HTR-8/SVneo (cell line): ENCODE results near the gene APOBR.
"Not testable (repeated sequence)": the region's sequence is repeated elsewhere in the genome, so short reads cannot be mapped to it uniquely, and the experiment has no call there.

ENCODE experiments used
- DNase-seq: peaks from one replicate; pipeline ENCODE4 v3.0.0; 2011; ENCODE audit warnings: low spot score, mixed read lengths; ENCODE audit not compliant: insufficient read length
- FAIRE-seq: peaks from 2 replicates; lab custom pipeline; 2011; peaks lifted over from hg19 to GRCh38; lab: Jason Lieb, UNC

The APOBR gene, protein sequence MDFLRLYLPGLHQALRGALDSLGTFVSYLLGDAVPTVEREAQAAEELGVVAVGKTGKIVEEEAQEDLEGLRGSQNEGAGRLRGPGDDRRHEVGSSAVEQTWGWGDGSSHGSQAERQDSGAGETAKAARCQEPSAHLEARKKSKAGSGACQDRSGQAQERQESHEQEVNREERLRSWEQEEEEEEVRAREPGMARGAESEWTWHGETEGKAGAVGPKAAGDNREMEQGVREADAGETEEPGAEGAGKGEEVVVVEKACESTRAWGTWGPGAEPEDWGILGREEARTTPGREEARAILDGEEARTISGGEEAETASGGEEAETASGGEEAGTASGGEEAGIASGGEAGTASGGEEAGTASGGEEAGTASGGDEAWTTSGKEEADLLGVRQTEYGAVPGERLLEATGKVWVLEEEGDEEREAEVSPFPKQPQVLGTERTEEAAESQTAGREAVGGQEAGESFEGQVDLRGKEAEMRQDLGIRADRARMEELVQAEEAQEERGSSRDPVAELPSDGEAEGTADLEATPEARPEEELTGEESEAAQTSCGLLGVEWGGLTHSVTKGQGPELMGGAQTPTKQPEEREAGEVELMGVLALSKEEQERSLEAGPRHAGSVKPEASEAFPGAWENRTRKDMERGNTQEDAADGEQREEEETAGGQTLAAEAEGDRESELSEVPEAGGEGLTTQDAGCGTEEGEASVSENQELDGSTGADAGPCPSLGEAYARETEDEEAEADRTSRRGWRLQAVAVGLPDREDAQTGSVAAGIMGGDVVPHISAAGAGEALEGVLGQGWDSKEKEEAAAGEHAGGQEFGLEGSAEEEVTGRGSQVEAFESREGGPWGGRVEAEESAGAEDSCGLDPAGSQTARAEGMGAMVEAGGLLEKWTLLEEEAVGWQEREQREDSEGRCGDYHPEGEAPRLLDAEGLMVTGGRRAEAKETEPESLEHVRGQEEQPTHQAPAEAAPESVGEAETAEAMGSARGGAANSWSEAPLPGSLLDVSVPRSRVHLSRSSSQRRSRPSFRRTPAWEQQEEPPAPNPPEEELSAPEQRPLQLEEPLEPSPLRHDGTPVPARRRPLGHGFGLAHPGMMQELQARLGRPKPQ

DNA sequence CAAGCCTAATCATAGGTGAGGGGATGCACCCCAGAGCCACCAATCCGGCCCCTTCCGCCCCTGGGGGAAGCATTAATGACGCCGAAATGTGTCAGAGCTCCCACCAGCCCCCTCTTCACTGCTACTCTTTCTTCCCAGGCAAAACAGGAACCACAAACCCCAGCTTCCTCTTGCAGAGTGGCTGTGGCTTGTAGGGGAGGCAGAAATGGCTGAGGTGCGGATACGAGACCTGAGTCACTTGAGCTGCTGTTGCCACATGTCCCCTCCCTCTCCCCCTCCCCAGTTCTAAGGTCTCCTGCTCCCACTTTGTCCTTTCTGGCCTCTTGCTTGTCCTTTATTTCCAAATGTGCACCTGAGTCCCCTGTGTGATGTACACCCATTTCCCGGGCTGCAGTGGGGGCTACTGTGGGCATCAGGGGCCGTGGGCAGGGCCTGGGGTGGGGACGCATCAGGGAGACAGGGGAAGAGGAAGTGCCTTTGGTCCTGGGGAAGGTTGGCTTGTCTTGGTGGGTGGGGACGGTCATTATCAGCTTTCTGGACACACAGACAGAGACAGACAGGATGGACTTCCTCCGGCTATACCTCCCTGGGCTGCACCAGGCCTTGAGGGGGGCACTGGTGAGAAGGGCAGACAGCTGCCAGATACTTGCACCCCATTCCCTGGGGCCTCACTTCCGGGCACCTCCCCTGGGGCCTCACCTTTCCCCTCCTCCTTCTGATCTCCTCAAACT is at the start of gene APOBR:
Gene APOBR (plus strand): TSS at position 523 of the 731 bp plus-strand sequence. CDS start 39 bp downstream, at position 562.
- DNase-seq (no peak), FAIRE-seq (no peak)

DNA sequence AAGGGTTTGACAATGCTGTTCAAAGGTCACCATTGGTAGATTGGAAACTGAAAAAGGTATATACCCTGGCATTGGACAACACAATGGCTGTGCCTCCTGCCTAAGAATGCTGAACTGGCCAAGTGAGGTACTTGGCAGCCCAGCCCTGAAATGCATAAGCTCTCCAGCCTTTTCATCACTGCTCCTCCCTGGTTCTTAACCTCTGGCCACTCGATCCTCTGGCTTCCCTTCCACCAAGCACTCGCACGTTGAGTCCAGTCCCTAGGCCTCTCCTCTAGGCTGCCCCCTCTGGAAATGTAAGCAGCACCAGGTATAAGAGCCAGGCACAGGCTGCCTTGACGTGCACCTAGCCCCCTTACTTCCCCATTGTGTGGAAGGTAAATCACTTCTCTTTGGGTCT is 48.1 kb upstream of the APOBR start:
- DNase-seq, FAIRE-seq: not testable (repeated sequence)

DNA sequence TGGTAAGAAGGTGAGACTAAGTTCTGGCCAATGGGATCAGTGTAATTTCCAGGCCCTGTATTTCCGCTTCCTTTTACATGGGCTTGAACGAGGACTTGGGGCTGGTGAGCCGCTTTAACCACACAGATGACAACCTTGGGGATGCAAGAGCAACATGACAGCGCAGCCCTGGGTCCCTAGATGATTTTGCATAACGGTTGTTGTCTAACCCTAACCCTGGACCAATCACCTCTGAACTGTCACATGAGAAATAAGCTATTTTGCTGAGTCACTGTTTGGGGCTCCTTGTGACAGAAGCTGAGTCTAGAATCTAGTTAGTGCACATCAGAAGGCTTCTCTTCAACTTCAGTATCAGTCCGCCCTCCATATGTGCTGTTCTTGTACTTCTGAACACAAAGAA is 47.4 kb upstream of the APOBR start:
- DNase-seq, FAIRE-seq: not testable (repeated sequence)

DNA sequence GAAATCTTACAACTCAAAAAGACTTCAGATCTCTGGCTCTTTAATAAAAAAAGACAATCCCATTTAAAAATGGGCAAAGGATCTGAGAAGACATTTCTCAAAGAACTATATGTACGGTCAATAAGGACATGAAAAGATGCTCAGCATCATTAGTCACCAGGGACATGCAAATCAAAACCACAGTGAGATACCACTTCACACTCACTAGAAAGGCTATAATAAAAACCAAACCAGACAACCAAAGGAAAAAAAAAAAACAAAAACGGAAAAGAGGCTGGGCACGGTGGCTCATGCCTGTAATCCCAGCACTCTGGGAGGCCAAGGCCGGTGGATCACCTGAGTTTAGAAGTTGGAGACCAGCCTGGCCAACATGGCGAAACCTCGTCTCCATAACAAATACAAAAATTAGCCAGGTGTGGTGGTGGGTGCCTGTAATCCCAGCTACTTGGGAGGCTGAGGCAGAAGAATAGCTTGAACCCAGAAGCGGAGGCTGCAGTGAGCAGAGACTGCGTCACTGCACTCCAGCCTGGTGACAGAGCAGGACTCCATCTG is 20.7 kb upstream of the APOBR start:
- no peak for FAIRE-seq
- no peak for DNase-seq

DNA sequence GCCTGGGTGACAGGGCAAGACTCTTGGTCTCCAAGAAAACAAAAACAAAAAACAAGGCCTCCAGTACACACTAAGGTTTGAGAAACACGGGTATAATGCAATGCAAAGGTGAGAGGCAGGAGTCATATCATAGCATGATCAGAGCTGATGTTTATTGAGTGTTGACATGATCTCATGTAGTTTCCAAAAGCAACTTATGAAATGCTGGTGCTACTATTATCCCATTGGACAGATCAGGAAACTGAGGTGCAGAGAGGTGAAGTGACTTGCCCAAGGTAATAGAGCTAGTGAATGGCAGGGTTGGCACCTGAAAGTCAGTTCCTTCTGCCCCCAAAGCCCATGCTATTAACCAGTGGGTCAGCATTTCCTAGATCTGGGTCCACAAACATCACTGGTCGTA is 19.2 kb upstream of the APOBR start:
- no peak for FAIRE-seq

DNA sequence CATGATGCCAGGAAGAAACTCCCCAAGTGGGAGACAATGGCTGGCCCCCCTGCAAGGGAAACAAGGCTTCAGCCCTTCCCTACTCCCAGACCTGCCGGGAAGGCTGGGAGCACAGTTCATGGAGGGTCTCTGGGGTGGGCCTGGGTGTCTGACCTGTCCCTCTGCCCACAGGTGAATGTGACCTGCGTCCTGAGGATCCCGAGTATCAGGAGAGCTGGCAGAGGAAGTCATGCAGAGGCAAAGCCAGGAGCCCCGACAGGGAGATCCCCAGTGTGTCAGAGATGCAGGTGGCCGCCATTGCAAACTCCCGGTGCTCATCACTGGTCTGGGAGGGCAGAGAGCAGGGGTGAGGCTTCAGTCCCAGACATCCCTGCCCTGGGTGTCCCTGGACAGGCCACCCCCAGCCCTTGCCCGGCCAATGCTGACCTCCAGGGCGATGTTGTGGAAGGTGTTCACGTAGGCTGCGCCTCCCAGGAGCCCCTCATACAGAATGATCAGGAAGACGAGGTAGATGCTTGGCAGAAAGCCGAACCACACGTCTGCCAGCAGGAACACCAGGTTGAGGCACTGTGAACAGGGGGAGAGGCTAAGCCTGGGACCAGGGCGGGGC is 17.0 kb upstream of the APOBR start:
- no peak for DNase-seq

More for the DNA sequence above, 19.2 kb upstream of the APOBR start:
- no peak for DNase-seq

DNA sequence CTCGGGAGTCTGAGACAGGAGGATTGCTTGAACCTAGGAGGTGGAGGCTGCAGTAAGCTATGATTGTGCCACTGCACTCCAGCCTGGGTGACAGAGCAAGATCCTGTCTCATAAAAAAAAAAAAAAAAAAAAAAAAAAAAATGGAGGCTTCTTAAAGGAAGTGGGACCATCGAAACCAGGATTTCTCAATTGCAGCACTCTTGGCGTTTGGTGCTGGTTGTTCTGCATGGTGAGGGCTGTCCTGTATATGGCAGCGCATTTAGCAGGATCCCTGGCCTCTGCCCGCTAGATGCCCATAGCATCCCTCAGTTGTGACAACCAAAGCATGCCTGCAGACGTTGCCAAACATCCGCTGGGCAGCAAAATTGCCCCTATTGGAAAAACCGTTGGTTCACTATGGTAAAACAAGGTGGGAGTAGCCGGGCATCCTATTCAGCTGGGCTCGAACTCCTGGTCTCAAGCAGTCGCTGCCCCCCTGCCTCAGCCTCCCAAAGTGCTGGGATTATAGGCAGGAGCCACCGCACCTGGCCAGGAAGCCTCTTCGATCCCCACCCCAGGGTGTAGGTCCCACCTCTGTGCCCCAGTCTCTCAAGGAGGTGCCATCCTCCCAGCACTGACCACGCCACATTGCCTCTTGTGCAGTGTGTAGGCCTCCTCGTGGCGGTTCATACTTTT is 15.8 kb upstream of the APOBR start:
- FAIRE-seq (no peak), DNase-seq (no peak)

More for the DNA sequence above, 17.0 kb upstream of the APOBR start:
- FAIRE-seq: no peak

DNA sequence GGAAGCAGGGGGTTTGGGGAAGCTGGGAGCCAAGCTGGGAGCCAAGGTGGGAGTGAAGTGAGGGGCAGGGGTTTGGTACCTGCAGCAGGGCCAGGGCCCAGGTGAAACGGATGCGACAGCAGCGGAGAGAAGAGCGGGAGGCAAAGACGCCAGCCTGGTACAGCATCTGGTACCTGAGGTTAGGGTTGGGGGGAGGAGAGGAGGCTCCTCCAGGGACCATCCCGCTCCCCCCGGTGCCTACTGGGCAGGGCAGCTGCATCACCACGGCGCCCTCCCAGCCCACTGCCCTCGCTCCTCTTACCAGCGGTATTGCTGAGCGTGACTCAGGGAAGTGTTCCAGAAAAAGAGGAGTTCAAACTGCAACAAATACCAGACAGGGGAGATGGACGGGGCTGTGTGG is 12.4 kb upstream of the APOBR start:
- DNase-seq (no peak), FAIRE-seq (no peak)

DNA sequence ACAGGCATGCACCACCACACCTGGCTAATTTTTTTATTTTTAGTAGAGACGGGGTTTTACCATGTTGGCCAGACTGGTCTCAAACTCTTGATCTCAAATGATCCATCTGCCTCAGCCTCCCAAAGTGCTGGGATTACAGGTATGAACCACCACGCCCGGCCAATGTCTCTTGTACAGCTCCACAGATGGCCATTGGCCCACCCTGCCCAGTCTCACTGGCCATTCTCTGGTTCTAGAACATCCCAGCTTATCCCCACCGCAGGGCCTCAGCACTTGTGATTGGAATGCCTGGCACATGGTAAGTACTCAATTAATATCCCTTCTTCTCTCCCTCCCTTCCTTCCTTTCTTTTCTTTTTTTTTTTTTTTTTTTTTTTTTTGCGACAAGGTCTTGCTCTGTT is 11.1 kb upstream of the APOBR start:
- not testable (repeated sequence) for FAIRE-seq

DNA sequence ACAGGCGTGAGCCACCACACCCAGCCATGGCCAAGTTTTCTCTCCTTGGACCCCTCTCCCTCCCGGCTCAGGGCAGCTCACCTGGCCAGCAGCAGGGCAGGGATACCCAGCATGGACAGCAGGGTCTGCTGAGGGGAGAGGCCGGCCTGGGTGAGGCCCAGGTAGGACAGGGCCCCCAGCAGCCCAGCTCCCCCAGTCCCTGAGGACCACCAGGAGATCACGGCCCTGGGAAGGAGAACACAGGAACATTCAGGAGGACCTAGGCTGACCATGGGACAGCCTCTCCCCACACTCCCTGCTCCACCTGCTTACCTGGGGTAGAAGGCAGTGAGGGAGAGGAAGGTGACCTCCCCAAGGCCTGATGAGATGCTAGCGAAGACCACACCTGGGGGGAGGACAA is 8.2 kb upstream of the APOBR start:
- FAIRE-seq: no peak
- no peak for DNase-seq

More for the DNA sequence above, 11.1 kb upstream of the APOBR start:
- not testable (repeated sequence) for DNase-seq

DNA sequence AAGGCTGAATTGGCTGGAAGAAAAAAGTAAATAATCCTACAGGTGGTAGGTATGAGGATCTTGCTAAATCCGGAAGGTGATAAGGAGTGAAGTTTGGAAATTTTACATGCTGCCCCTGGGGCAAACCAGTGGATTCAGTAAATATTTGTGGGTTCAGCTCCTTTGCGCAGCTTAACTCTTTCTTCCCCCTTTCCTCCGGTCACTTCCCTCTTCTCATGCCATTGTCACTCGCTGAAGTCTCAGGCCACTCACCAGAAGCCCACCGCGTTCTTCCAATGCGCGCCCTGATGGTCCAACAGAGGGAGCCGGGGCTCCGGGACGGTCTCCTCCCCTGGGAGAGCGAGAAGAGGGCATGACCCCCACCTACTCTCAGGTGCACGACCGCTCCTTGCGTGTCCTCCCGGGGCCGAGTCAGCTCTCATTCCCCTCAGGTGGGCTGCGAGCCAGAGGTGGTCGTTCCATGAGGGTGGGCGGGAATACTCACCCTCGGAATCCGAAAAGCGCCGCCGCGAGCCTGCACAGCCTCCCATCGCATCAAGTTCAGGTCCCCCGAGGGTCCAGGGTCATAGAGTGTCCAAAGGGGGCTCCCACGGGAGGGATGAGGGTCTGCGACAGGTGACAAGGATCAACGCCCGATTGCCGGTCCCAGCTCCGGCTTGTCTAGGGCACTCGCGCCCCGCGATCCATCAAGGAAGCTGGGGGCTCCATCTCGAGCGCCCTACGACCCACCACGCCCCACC is 3.0 kb upstream of the APOBR start:
- no peak for FAIRE-seq
- peak; percentile 27 for DNase-seq

DNA sequence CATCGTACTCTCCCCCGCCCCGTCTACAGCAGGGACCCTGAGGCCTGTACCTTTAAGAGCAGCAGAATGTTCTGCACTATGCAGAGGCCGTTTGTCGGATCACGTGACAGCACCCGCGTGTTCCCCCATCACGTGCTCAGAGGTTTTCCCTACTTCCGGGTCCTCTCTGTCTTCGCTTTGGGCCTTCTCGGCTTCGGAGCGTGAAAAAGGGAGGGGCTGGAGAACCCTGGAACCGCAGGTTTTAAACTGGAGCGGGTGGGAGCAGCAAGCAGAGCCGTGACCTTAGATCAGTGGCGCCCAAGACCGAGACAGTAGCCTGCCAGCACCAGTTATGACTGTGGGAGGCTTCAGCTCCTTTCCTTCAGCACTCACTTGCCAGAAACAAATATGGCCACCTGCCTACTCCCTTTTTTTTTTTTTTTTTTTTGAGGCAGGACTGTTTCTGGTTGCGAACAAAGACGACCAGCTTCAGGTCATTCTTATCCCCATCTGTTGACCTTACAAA is 2.4 kb upstream of the APOBR start, which contains the start of gene CLN3:
Gene CLN3 (minus strand): TSS at position 105 of the 505 bp plus-strand sequence. CDS start 315 bp downstream, outside the sequence.
- FAIRE-seq (no peak), DNase-seq (peak; percentile 97)

DNA sequence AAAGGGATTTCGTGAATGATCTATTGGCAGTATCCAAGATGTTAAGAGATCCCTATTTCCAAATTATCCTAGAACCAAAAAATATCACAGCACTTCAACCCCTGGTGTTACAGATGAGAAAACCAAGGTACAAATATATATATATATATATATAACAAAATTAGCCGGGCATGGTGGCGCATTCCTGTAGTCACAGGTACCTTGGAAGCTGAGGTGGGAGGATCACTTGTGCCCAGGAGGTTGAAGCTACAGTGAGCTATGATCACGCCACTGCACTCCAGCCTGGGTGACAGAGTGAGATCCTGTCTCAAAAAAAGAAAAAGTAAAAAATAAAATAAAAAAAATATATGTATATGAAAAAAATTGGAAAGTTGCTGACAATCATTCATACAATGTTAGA is 1.9 kb upstream of the APOBR start:
- FAIRE-seq (no peak), DNase-seq (no peak)

DNA sequence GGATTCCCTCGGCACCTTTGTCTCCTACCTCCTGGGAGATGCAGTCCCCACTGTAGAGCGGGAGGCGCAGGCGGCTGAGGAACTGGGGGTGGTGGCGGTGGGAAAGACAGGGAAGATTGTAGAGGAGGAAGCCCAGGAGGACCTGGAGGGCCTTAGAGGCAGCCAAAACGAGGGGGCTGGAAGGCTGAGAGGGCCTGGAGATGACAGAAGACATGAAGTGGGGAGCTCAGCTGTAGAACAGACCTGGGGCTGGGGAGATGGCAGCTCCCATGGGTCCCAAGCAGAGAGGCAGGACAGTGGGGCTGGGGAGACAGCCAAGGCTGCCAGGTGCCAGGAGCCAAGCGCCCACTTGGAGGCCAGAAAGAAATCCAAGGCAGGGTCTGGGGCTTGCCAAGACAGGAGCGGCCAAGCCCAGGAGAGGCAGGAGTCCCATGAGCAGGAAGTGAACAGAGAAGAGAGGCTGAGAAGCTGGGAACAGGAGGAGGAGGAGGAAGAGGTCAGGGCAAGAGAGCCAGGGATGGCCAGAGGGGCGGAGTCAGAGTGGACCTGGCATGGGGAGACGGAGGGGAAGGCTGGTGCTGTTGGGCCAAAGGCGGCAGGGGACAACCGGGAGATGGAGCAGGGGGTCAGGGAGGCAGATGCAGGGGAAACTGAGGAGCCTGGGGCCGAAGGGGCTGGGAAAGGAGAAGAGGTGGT is 803 bp downstream of the APOBR start:
- DNase-seq: no peak
- FAIRE-seq: no peak

DNA sequence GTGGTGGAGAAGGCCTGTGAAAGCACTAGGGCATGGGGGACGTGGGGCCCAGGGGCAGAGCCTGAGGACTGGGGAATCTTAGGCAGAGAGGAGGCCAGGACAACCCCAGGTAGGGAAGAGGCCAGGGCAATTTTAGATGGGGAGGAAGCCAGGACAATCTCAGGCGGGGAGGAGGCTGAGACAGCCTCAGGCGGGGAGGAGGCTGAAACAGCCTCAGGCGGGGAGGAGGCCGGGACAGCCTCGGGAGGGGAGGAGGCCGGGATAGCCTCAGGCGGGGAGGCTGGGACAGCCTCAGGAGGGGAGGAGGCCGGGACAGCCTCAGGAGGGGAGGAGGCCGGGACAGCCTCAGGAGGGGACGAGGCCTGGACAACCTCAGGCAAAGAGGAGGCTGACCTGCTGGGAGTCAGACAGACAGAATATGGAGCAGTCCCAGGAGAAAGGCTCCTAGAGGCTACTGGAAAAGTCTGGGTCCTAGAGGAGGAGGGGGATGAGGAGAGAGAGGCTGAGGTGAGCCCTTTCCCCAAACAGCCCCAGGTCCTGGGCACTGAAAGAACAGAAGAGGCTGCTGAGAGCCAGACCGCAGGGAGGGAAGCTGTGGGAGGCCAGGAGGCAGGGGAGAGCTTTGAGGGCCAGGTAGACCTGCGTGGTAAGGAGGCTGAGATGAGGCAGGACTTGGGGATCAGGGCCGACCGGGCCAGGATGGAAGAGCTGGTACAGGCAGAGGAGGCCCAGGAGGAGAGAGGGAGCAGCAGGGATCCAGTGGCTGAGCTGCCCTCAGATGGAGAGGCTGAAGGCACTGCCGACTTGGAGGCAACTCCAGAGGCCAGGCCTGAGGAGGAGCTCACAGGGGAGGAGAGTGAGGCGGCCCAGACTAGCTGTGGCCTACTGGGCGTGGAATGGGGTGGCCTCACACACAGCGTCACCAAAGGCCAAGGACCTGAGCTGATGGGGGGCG is 1.6 kb downstream of the APOBR start:
- FAIRE-seq: no peak
- no peak for DNase-seq

DNA sequence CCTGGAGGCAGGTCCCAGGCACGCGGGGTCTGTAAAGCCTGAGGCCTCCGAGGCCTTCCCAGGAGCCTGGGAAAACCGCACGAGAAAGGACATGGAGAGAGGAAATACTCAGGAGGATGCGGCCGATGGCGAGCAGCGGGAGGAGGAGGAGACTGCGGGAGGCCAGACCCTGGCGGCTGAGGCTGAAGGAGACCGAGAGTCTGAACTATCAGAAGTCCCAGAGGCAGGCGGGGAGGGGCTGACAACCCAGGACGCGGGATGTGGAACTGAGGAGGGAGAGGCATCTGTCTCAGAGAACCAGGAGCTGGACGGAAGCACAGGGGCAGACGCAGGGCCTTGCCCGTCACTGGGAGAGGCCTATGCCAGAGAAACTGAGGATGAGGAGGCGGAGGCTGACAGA is 2.4 kb downstream of the APOBR start:
- FAIRE-seq: no peak

More for the DNA sequence above, 2.4 kb downstream of the APOBR start:
- no peak for DNase-seq
